IPS-18c (cell line): ENCODE results near the gene CCNF.
"Not testable (repeated sequence)": the region's sequence is repeated elsewhere in the genome, so short reads cannot be mapped to it uniquely, and the experiment has no call there.

Experiments used
- H3K4me3 ChIP-seq: 2 replicates; pipeline ENCODE4 v1.7.0; 2013; ENCODE audit warnings: low read depth, mild to moderate bottlenecking, low read length, moderate library complexity; ENCODE audit not compliant: insufficient read depth
- H3K9me3 ChIP-seq: one replicate; pipeline ENCODE4 v1.6.1; 2013; ENCODE audit warnings: mild to moderate bottlenecking, low read length, moderate library complexity; ENCODE audit not compliant: control insufficient read depth, insufficient read depth

CCNF gene

DNA sequence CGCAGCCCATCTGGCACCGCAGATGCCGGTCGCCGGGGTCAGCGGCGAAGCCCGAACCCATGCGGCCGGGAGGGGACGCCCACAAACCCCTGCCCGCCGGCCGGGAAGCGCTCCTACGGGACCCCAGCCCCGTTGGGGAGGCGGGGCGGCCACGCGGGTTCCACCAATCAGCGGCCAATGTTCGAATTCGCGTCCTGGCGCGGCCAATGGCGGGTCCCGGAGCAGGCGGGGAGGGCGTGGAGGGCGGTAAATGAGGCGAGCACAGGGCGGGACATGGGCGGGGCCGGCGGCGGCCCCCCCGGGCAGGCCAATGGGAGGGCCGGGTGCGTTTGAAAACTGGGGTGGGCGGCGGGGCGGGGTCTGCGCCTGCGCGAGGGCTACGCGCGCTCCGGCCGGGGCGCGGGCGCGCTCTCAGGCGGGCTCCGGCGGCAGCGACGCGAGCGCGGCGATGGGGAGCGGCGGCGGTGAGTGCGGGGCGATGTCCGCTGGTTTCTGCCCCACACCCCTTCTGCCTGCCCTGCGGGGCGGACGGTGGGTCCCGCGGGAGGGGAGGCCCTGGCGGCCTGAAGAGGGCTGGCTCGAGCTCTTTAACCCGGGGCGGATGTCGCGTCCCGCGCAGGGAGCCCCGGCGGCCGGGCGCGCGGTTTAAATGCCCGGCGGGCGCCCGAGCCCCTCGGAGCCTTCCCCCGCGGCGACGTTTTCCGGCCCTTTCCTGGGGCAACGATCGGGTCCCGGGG lies at the start of gene CCNF:
CCNF (plus strand) TSS at position 414 of the 737 bp plus-strand sequence; CDS start at position 449, 35 bp downstream.
- peaks cover 3% of the 10 kb centered on the region for H3K9me3 ChIP-seq
- peak within 1 kb of the TSS; percentile 80 for H3K4me3 ChIP-seq

DNA sequence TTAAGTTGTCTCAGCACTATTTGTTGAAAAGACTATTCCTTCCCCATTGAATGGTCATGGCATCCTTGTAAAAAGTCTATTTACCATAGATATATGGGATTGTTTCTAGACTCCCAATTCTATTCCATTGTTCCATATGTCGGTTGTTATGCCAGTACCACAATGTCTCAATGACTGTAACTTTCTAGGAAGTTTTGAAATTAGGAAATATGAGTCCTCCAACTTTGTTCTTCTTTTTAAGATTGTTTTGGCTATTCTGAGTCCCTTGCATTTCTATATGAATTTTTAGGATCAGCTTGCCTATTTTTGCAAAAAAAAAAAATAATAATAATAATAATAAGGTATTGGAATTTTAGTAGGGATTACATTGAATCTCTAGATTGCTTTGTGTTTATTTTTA lies 45.7 kb upstream of the CCNF start:
- peaks cover 4% of the 10 kb centered on the region for H3K9me3 ChIP-seq
- no peak overlapping the region for H3K4me3 ChIP-seq

- peaks cover 9% of the 10 kb centered on the region for H3K9me3 ChIP-seq
- H3K4me3 ChIP-seq = no peak overlapping the region
Observed at GRCh38 chr16:2384426-2384825, 44.8 kb upstream of the CCNF start.

- H3K4me3 ChIP-seq = 0 out of 2 replicates have a peak overlapping the region, but pooled peaks have one; percentile 3
Observed at GRCh38 chr16:2385190-2385836, 43.9 kb upstream of the CCNF start.

GRCh38 chr16:2385982-2386381 lies 43.3 kb upstream of the CCNF start:
- H3K9me3 ChIP-seq = not testable (repeated sequence)
- 0 out of 2 replicates have a peak overlapping the region, but pooled peaks have one; percentile 3 for H3K4me3 ChIP-seq

More at GRCh38 chr16:2385190-2385836, 43.9 kb upstream of the CCNF start:
- peaks cover 9% of the 10 kb centered on the region for H3K9me3 ChIP-seq

DNA sequence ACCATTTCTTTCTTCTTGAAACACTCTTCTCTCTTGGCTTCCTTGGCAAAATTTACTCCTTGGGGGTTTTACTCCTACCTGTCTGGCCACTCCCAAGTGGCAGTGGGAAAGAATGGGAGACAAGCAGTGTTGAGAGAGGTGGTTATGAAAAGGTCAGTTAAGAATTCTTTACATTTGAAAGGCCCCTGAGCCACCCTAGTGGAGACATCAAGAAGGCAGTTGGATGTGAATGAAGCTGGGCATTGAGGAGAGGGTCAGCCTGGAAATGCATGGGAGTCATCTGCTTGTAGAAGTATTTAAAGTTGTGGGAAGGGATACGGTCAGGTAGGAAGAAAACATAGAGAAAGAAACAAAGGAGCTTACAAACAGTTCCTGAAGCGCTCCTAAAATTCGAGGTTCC lies 42.3 kb upstream of the CCNF start:
- Histone ChIP-seq H3K9me3 (peaks cover 9% of the 10 kb centered on the region), H3K4me3 (no peak overlapping the region)

- H3K4me3 ChIP-seq = no peak overlapping the region; the same call in 1 of the 2 replicates
- peaks cover 9% of the 10 kb centered on the region for H3K9me3 ChIP-seq
Observed at GRCh38 chr16:2388139-2388874, 40.9 kb upstream of the CCNF start.

- Histone ChIP-seq H3K9me3 (peaks cover 9% of the 10 kb centered on the region), H3K4me3 (no peak overlapping the region; the same call in 1 of the 2 replicates)
Observed at GRCh38 chr16:2388875-2389433, 40.3 kb upstream of the CCNF start.

DNA sequence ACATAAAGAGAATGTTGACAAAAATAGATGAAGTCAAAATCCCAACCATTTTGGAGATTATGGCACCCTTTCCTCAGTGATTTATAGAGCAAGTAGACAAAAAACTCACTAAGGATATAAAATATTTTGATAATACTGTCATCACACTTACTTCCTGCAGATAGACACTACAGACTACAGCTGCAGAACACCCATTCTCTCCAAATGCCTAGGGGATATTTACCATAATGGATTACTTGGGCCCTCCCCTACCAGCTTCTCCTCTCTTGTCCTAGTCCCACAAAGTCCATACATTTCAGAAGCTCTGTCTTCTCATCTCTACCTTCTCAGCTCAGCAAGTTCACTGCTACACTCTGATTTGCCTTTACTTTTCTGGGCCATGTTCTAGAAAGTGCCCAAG lies 37.2 kb upstream of the CCNF start:
- Histone ChIP-seq H3K9me3 (peaks cover 9% of the 10 kb centered on the region), H3K4me3 (no peak overlapping the region)

GRCh38 chr16:2398520-2398919 lies 30.7 kb upstream of the CCNF start:
- H3K4me3 ChIP-seq = no peak overlapping the region

GRCh38 chr16:2404099-2404498 lies 25.1 kb upstream of the CCNF start:
- Histone ChIP-seq H3K9me3 (no peaks in the 10 kb centered on the region), H3K4me3 (no peak overlapping the region)

More at GRCh38 chr16:2398520-2398919, 30.7 kb upstream of the CCNF start:
- no peaks in the 10 kb centered on the region for H3K9me3 ChIP-seq

DNA sequence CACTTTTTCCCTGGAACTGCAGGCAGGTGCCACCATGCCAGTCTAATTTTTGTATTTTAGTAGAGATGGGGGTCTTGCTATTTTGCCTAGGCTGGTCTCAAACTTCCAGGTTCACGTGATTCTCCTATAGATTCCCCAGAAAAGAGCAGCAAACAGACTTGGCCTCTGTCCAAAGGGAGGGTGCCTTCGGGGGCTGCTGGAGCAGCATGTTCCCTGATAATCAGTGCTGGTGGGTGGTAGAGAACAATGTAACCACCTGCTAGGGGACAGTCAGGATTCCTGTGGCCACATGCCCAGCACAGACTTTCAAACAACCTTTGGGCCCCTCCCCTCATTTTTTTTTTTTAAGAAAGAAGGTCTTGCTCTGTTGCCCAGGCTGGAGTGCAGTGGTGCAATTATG lies 14.2 kb upstream of the CCNF start:
- Histone ChIP-seq H3K4me3 (no peak overlapping the region), H3K9me3 (no peaks in the 10 kb centered on the region)

DNA sequence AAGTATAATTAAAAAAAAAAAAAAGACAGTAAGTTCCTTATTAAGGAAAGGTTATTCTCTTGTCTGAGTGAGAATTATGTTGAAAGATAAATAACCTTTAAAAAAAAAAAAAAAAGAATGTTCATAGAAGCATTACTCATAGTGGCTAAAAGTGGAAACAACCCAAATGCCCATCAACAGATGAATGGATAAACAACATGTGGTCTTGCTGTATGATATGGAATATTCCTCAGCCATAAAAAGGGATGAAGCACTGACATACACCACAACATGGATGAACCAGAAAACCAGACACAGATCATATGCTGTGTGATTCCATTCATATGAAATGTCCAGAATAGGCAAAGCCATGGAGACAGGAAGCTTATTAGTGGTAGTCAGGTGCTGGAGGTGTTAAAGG lies 9.2 kb upstream of the CCNF start:
- no peak overlapping the region for H3K4me3 ChIP-seq
- H3K9me3 ChIP-seq = no peaks in the 10 kb centered on the region

GRCh38 chr16:2422123-2422867 lies 7.0 kb upstream of the CCNF start:
- Histone ChIP-seq H3K4me3 (no peak overlapping the region), H3K9me3 (no peaks in the 10 kb centered on the region)

DNA sequence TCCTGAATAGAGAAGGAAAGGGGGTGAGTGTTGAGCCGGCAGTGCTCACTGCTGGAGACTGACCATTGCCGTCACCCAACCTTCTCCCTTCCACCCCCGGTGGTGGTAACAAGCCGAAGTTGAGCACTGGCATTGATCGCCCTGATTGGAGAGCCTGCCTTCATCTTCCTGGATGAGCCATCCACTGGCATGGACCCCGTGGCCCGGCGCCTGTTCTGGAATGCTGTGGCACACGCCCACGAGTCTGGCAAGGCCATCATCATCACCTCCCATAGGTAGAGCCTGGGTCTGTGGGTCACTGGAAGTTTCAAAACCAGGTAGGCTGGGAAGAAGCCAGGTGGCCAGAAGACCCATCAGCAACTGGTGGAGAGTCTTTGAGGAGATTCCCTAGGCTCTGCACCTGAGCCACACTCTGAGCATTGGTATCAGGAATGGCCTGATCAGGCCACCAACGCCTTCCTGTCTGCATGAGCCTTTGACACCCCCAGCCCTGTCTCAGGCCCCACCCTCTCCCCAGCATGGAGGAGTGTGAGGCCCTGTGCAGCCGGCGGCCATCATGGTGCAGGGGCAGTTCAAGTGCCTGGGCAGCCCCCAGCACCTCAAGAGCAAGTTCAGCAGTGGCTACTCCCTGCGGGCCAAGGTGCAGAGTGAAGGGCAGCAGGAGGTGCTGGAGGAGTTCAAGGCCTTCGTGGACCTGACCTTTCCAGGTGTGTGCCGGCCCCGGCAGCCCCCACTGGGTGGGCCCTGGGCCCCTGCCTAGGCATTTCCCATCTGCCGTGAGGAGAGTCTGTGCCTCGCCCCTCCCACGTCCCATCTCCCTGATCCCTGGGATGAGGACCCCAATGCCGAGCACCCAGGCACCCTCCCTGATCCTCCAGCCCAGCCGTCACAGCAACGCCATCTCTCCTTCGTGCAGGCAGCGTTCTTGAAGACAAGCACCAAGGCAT lies 4.9 kb upstream of the CCNF start:
- H3K4me3 ChIP-seq = no peak overlapping the region
- no peaks in the 10 kb centered on the region for H3K9me3 ChIP-seq

DNA sequence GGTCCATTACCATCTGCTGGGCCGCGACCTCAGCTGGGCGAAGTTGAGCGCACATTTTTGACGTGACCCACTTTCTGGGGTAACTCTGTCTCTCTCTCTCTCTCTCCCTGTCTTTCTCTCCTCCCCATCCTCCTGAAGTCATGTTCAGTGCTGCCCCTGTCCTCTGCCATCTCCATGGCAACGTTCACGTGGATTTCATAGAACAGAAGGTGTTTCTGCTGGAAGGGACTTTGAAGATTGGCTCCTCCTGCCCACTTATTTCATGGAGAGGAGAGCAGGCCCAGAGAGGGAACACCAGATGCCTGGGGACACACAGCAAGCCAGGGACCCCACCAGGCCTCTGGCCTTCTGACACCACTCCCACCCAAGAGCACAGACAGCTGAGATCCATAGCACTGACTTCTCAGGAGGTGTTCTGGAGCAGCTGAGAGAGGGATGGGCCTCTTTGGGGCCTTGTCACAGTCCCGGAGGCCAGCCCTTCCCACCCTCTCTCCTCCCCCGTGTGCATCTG lies 4.2 kb upstream of the CCNF start:
- Histone ChIP-seq H3K4me3 (no peak overlapping the region), H3K9me3 (peaks cover 3% of the 10 kb centered on the region)
